ENCODE measurements around the gene AKAP9. TPM values are rescaled to one million over a fixed set of nuclear protein-coding genes. Genes with fewer than 3 reads are reported as not detected.

Gene AKAP9
- total RNA-seq, 4 donors from 2014 or later: 93.1 to 122 (median 109) TPM

GRCh38 chr7:91961816-91962215, 21.2 kb downstream of the AKAP9 start:
- TF ChIP-seq CTCF (IDR thresholded peaks at IDR 0.05; ENCODE audit: low read depth): no peak

DNA sequence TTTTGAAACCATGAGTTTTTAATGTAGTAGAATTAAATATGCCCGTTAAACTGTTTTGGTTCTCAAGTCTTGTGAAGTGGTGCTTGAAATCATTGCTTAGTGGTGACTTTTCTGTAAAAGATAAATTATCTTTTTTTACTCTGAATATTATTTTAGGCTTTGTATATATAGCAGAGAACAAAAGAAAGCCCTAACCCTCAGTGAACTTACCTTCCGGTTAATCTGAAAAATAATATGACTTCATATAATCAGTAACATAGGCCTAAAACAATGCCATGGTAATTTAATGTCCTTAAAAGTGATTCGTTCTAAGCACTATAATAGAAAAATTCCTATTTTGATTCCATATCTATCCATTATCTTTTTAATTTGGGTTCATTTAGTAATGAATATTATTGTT, 21.8 kb downstream of the AKAP9 start:
- TF ChIP-seq CTCF (IDR thresholded peaks at IDR 0.05; ENCODE audit: low read depth): no peak

DNA sequence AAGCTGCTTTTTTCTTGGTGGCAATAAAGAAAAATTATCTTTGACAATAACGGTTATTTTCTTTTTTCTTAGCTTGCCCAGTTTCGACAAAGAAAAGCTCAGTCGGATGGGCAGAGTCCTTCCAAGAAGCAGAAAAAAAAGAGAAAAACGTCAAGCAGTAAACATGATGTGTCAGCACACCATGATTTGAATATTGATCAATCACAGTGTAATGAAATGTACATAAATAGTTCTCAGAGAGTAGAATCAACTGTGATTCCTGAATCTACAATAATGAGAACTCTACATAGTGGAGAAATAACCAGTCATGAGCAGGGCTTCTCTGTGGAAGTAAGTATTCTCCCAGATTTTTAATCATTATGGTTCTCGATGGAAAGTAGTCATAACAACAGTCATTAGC, 33.0 kb downstream of the AKAP9 start:
- TF ChIP-seq CTCF (IDR thresholded peaks at IDR 0.05; ENCODE audit: low read depth): no peak

GRCh38 chr7:91974066-91974465, 33.4 kb downstream of the AKAP9 start:
- no peak for TF ChIP-seq CTCF (IDR thresholded peaks at IDR 0.05; ENCODE audit: low read depth)

- TF ChIP-seq CTCF (IDR thresholded peaks at IDR 0.05; ENCODE audit: low read depth): no peak
Observed at GRCh38 chr7:91976743-91977142, 36.1 kb downstream of the AKAP9 start.

DNA sequence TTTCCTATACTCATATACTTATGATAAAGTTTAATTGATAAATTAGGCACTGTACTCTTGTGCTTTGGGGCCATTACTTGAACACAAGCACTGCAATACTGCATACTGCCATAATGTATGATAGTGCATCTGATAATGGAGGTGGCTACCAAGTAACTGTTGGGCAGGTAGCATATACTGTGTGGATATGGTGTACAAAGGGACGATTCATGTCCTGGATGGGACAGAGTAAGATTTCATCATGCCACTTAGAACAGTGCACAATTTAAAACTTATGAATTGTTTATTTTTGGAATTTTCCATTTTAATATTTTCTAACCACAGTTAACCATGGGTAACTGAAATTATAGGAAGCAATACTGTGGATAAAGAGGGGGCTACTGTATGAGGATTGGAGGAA, 38.9 kb downstream of the AKAP9 start:
- no peak for TF ChIP-seq CTCF (IDR thresholded peaks at IDR 0.05; ENCODE audit: low read depth)

DNA sequence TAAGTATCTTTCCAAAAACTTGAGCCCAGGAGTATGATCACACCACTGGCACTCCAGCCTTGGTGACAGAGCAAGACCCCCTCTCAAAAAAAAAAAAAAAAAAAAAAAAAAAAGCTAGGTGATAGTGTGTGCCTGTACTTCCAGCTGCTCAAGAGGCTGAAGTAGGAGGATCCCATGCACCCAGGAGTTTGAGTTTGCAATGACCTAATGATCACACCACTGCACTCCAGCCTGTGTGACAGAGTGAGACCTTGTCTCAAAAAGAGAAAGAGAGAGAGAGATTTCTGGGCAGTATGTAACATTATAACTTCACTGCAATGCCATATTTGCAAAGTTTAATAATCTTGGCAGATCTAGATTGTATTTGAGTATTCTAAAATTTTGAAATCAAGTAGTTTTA, 47.6 kb downstream of the AKAP9 start:
- no peak for TF ChIP-seq CTCF (IDR thresholded peaks at IDR 0.05; ENCODE audit: low read depth)
